NOMO-1 treated with dmso at 0.1 percent for 144 hours (cell line): ENCODE data around the gene MPST.
A peak's percentile ranks its signal among the peaks of the same experiment; 100 is the strongest.

Experiments used
- DNase-seq: peaks from one replicate; lab custom pipeline; 2025; ENCODE audit not compliant: unreplicated experiment; lab: John Stamatoyannopoulos, UW

The MPST gene

GRCh38 chr22:37021710-37022482 lies 2.4 kb downstream of the MPST start:
- DNase-seq = no peak

- no peak for DNase-seq
Observed at GRCh38 chr22:37022483-37023337, 3.2 kb downstream of the MPST start.

- DNase-seq = no peak
Observed at GRCh38 chr22:37023743-37024338, 4.3 kb downstream of the MPST start.

GRCh38 chr22:37024339-37025157 lies 5.0 kb downstream of the MPST start:
- no peak for DNase-seq

GRCh38 chr22:37025500-37026070 lies 6.0 kb downstream of the MPST start:
- DNase-seq = no peak

- no peak for DNase-seq
Observed at GRCh38 chr22:37026325-37026724, 6.8 kb downstream of the MPST start.

- DNase-seq = no peak
Observed at GRCh38 chr22:37027556-37027955, 8.0 kb downstream of the MPST start.

GRCh38 chr22:37028692-37029674 lies 9.4 kb downstream of the MPST start:
- no peak for DNase-seq

GRCh38 chr22:37030560-37031281 lies 11.2 kb downstream of the MPST start:
- DNase-seq = no peak

- no peak for DNase-seq
Observed at GRCh38 chr22:37032134-37032534, 12.6 kb downstream of the MPST start.

GRCh38 chr22:37032535-37033460 lies 13.3 kb downstream of the MPST start:
- peak; percentile 90 for DNase-seq

- DNase-seq = no peak
Observed at GRCh38 chr22:37033605-37034430, 14.3 kb downstream of the MPST start.

GRCh38 chr22:37036655-37037377 lies 17.3 kb downstream of the MPST start:
- no peak for DNase-seq

GRCh38 chr22:37037669-37038068 lies 18.1 kb downstream of the MPST start:
- no peak for DNase-seq

GRCh38 chr22:37039466-37039865 lies 19.9 kb downstream of the MPST start:
- DNase-seq = no peak

- no peak for DNase-seq
Observed at GRCh38 chr22:37043209-37043827, 23.8 kb downstream of the MPST start.
